GM23338 (cell line): ENCODE results near the gene DCAF4L1.

ENCODE experiments used
- CREB1 ChIP-seq: fragments of 250-450 bp; sonication (Bioruptor Pico); IDR thresholded peaks from 2 replicates; pipeline ENCODE4 v1.5.0; 2020; ENCODE audit warnings: low read depth, mild to moderate bottlenecking, moderate library complexity
- EZH2 ChIP-seq: fragments of 200-600 bp; sonication (generic); IDR thresholded peaks from one replicate; pipeline ENCODE4 v1.8.0; 2017; ENCODE audit warnings: antibody characterized with exemption, mild to moderate bottlenecking, low read depth; ENCODE audit not compliant: unreplicated experiment
- JUNB ChIP-seq: IDR thresholded peaks from one replicate; pipeline ENCODE4 v1.6.1; 2016; ENCODE audit warnings: antibody characterized with exemption; ENCODE audit not compliant: unreplicated experiment
- POLR2AphosphoS5 ChIP-seq: IDR thresholded peaks from 2 replicates; pipeline ENCODE4 v1.6.1; 2016; ENCODE audit warnings: antibody characterized with exemption, low read depth
- ZNF331 ChIP-seq: fragments of 250-450 bp; sonication (Bioruptor Pico); IDR thresholded peaks from 2 replicates; pipeline ENCODE4 v1.5.0; 2020; ENCODE audit warnings: low read depth, mild to moderate bottlenecking, moderate library complexity
- TF ChIP-seq, protein P1 (sequence below), 2 experiments: fragments of 200-600 bp in 1 of 2; sonication (generic) in 1 of 2; conservative IDR thresholded peaks; 2 replicates each; pipeline versions ENCODE4 v1.5.1 to v1.6.1; 2016 to 2017; ENCODE audit warnings: antibody characterized with exemption in 2 of 2, low read depth in 2 of 2, mild to moderate bottlenecking in 2 of 2, moderate library complexity in 1 of 2
- TF ChIP-seq, protein P2 (sequence below): IDR thresholded peaks from 2 replicates; pipeline ENCODE4 v1.6.1; 2016; ENCODE audit warnings: antibody characterized with exemption
- TF ChIP-seq, protein P3 (sequence below): IDR thresholded peaks from one replicate; pipeline ENCODE4 v1.6.1; 2018; ENCODE audit warnings: antibody characterized with exemption; ENCODE audit not compliant: unreplicated experiment

GRCh38 chr4:41998019-41998418, 16.5 kb downstream of the DCAF4L1 start:
- no peak for TF ChIP-seq POLR2AphosphoS5
- TF ChIP-seq, protein P1, sequence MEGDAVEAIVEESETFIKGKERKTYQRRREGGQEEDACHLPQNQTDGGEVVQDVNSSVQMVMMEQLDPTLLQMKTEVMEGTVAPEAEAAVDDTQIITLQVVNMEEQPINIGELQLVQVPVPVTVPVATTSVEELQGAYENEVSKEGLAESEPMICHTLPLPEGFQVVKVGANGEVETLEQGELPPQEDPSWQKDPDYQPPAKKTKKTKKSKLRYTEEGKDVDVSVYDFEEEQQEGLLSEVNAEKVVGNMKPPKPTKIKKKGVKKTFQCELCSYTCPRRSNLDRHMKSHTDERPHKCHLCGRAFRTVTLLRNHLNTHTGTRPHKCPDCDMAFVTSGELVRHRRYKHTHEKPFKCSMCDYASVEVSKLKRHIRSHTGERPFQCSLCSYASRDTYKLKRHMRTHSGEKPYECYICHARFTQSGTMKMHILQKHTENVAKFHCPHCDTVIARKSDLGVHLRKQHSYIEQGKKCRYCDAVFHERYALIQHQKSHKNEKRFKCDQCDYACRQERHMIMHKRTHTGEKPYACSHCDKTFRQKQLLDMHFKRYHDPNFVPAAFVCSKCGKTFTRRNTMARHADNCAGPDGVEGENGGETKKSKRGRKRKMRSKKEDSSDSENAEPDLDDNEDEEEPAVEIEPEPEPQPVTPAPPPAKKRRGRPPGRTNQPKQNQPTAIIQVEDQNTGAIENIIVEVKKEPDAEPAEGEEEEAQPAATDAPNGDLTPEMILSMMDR (conservative IDR thresholded peaks at IDR 0.05; ENCODE audit: low read depth in 2 of 2) = no peak
- TF ChIP-seq, protein P2, sequence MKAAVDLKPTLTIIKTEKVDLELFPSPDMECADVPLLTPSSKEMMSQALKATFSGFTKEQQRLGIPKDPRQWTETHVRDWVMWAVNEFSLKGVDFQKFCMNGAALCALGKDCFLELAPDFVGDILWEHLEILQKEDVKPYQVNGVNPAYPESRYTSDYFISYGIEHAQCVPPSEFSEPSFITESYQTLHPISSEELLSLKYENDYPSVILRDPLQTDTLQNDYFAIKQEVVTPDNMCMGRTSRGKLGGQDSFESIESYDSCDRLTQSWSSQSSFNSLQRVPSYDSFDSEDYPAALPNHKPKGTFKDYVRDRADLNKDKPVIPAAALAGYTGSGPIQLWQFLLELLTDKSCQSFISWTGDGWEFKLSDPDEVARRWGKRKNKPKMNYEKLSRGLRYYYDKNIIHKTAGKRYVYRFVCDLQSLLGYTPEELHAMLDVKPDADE = no peak
- no peak for TF ChIP-seq EZH2
- TF ChIP-seq, protein P3, sequence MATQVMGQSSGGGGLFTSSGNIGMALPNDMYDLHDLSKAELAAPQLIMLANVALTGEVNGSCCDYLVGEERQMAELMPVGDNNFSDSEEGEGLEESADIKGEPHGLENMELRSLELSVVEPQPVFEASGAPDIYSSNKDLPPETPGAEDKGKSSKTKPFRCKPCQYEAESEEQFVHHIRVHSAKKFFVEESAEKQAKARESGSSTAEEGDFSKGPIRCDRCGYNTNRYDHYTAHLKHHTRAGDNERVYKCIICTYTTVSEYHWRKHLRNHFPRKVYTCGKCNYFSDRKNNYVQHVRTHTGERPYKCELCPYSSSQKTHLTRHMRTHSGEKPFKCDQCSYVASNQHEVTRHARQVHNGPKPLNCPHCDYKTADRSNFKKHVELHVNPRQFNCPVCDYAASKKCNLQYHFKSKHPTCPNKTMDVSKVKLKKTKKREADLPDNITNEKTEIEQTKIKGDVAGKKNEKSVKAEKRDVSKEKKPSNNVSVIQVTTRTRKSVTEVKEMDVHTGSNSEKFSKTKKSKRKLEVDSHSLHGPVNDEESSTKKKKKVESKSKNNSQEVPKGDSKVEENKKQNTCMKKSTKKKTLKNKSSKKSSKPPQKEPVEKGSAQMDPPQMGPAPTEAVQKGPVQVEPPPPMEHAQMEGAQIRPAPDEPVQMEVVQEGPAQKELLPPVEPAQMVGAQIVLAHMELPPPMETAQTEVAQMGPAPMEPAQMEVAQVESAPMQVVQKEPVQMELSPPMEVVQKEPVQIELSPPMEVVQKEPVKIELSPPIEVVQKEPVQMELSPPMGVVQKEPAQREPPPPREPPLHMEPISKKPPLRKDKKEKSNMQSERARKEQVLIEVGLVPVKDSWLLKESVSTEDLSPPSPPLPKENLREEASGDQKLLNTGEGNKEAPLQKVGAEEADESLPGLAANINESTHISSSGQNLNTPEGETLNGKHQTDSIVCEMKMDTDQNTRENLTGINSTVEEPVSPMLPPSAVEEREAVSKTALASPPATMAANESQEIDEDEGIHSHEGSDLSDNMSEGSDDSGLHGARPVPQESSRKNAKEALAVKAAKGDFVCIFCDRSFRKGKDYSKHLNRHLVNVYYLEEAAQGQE = no peak
- no peak for TF ChIP-seq JUNB
- no peak for TF ChIP-seq CREB1
- TF ChIP-seq ZNF331 (CRISPR knock-in tag) = no peak
